K562 (cell line): ENCODE results near the gene BANK1. TPM values are rescaled to one million over a fixed set of nuclear protein-coding genes. Genes with fewer than 3 reads are reported as not detected.

Experiments
- ATAC-seq: fragments of 200-7000 bp; cut with Tn5 transposase; 3 replicates; pipeline ENCODE4 v1.9.1; 2020; ENCODE audit warnings: moderate library complexity
- BruUV-seq: library from RNA; stranded (reverse); fragments of 400-500 nt; replicated peaks from 2 replicates; lab custom pipeline; 2021; lab: Mats Ljungman, UMichigan
- CTCF ChIA-PET: fragments of 300-600 bp; formaldehyde crosslinking; extraction: SDS; loops from one replicate; lab custom pipeline; 2021; ENCODE audit warnings: low intra/inter-chr PET ratio; lab: Yijun Ruan, JAX
- POLR2A ChIA-PET: fragments of 300-600, 350-650 bp; sonication (Branson Sonifier 250); formaldehyde crosslinking; extraction: SDS; loops from one replicate; lab custom pipeline; 2021; ENCODE audit warnings: antibody characterized with exemption, inconsistent platforms; lab: Yijun Ruan, JAX
- DNase-seq, 4 experiments: peaks; one replicate each; pipeline versions ENCODE4 v3.0.0 to v3.0.0-alpha.2; 2011 to 2018; ENCODE audit warnings: low spot score in 3 of 4, mixed read lengths in 3 of 4; ENCODE audit errors: extremely low read depth in 1 of 4
- FAIRE-seq: peaks from 2 replicates; lab custom pipeline; 2011; peaks lifted over from hg19 to GRCh38; lab: Jason Lieb, UNC
- H2AFZ ChIP-seq: 2 replicates; pipeline ENCODE4 v1.6.0; 2011; ENCODE audit warnings: low read depth, low read length, control low read depth, inconsistent platforms
- H3K27ac ChIP-seq: fragments of 200-600 bp; 3 replicates; pipeline ENCODE4 v1.8.0; 2011; ENCODE audit warnings: low read depth, mild to moderate bottlenecking, control low read depth, inconsistent platforms, low read length, moderate library complexity, mixed read lengths; ENCODE audit errors: extremely low read depth
- H3K27me3 ChIP-seq, 2 experiments: fragments of 300-600 bp in 1 of 2; 2 replicates in 1 of 2; 3 replicates in 1 of 2; pipeline versions ENCODE4 v1.6.0 to v1.8.0; 2011; ENCODE audit warnings: inconsistent platforms in 2 of 2, low read length in 2 of 2, mild to moderate bottlenecking in 1 of 2, mixed read lengths in 1 of 2, moderate library complexity in 1 of 2; ENCODE audit not compliant: control insufficient read depth in 2 of 2, insufficient read depth in 2 of 2
- H3K36me3 ChIP-seq: fragments of 300-600 bp; 3 replicates; pipeline ENCODE4 v1.8.0; 2011; ENCODE audit warnings: mild to moderate bottlenecking, low read length, inconsistent platforms; ENCODE audit not compliant: control insufficient read depth, insufficient read depth
- H3K4me1 ChIP-seq, 2 experiments: fragments of 200-600 bp in 1 of 2; replicated peaks in 1 of 2; 2 replicates in 1 of 2; 3 replicates in 1 of 2; pipeline versions ENCODE4 v1.5.1 to v1.8.0; 2011; ENCODE audit warnings: inconsistent platforms in 2 of 2, low read length in 2 of 2, mild to moderate bottlenecking in 1 of 2, mixed read lengths in 1 of 2, moderate library complexity in 1 of 2; ENCODE audit not compliant: control insufficient read depth in 2 of 2, insufficient read depth in 2 of 2
- H3K4me2 ChIP-seq: 2 replicates; pipeline ENCODE4 v1.6.1; 2011; ENCODE audit warnings: low read length, control low read depth, inconsistent platforms, mixed read lengths; ENCODE audit not compliant: insufficient read depth
- H3K4me3 ChIP-seq: fragments of 200-600 bp; sonication (generic), shearing (Covaris generic); 2 replicates; pipeline ENCODE4 v1.5.1; 2016; ENCODE audit warnings: control low read depth, inconsistent platforms
- H3K79me2 ChIP-seq: fragments of 200-600 bp; 3 replicates; pipeline ENCODE4 v1.8.0; 2011; ENCODE audit warnings: low read length, inconsistent platforms; ENCODE audit not compliant: control insufficient read depth, insufficient read depth
- H3K9ac ChIP-seq, 2 experiments: 2 replicates each; pipeline versions ENCODE4 v1.6.0 to v1.6.1; 2011; ENCODE audit warnings: low read depth in 2 of 2, low read length in 2 of 2, control low read depth in 1 of 2, inconsistent platforms in 1 of 2, mild to moderate bottlenecking in 1 of 2, mixed read lengths in 1 of 2; ENCODE audit not compliant: insufficient read depth in 1 of 2
- H3K9me1 ChIP-seq: one replicate; pipeline ENCODE4 v1.6.0; 2011; ENCODE audit warnings: inconsistent platforms, mild to moderate bottlenecking, low read length, moderate library complexity; ENCODE audit not compliant: control insufficient read depth, insufficient read depth
- H3K9me3 ChIP-seq: replicated peaks from 2 replicates; pipeline ENCODE4 v1.5.1; 2011; ENCODE audit warnings: low read depth, low read length, inconsistent platforms; ENCODE audit not compliant: control insufficient read depth, insufficient read depth
- H4K20me1 ChIP-seq: replicated peaks from 2 replicates; pipeline ENCODE4 v1.6.1; 2011; ENCODE audit warnings: low read length, inconsistent platforms, mixed read lengths; ENCODE audit not compliant: control insufficient read depth, insufficient read depth
- CHD4 ChIP-seq: fragments of 200-600 bp; sonication (generic); IDR thresholded peaks from 3 replicates; pipeline ENCODE4 v1.6.1; 2012; ENCODE audit warnings: low read depth, mild to moderate bottlenecking, mixed read lengths, low read length, inconsistent platforms; ENCODE audit not compliant: insufficient read depth, insufficient replicate concordance, poor library complexity, severe bottlenecking
- FOXA3 ChIP-seq, 2 experiments: fragments of 450-650 bp in 1 of 2; sonication (generic) in 1 of 2; formaldehyde crosslinking; IDR thresholded peaks in 1 of 2; conservative IDR thresholded peaks in 1 of 2; 2 replicates each; pipeline versions ENCODE4 v1.4.0 to v1.8.0; 2020 to 2022; ENCODE audit warnings: mild to moderate bottlenecking in 2 of 2, missing genetic modification reagents in 1 of 2
- HDAC6 ChIP-seq: IDR thresholded peaks from 2 replicates; pipeline ENCODE4 v1.6.1; 2012; ENCODE audit warnings: low read depth, mild to moderate bottlenecking, control low read depth, inconsistent platforms, low read length, moderate library complexity
- LEF1 ChIP-seq: fragments of 450-650 bp; IDR thresholded peaks from 2 replicates; pipeline ENCODE4 v1.6.1; 2016; ENCODE audit warnings: mild to moderate bottlenecking
- NBN ChIP-seq: fragments of 450-650 bp; IDR thresholded peaks from 2 replicates; pipeline ENCODE4 v1.6.1; 2016; ENCODE audit warnings: low read depth, mild to moderate bottlenecking
- NCOA4 ChIP-seq: fragments of 450-650 bp; IDR thresholded peaks from 2 replicates; pipeline ENCODE4 v1.6.1; 2018; ENCODE audit warnings: mild to moderate bottlenecking; ENCODE audit not compliant: partially characterized antibody
- NFYB ChIP-seq: IDR thresholded peaks from 2 replicates; pipeline ENCODE4 v1.6.1; 2011; ENCODE audit warnings: mild to moderate bottlenecking, moderate library complexity; ENCODE audit not compliant: insufficient read length; ENCODE audit errors: extremely low read depth
- PHB2 ChIP-seq: fragments of 450-650 bp; IDR thresholded peaks from 2 replicates; pipeline ENCODE4 v1.6.1; 2017; ENCODE audit warnings: low read depth
- PHF20 ChIP-seq: fragments of 450-650 bp; IDR thresholded peaks from 2 replicates; pipeline ENCODE4 v1.6.1; 2018; ENCODE audit not compliant: partially characterized antibody
- TBL1XR1 ChIP-seq, 2 experiments: IDR thresholded peaks; 2 replicates each; pipeline ENCODE4 v1.6.1; 2012; ENCODE audit warnings: improper control_type of control experiment in 2 of 2, low read length in 2 of 2, mild to moderate bottlenecking in 1 of 2
- TOE1 ChIP-seq, 2 experiments: fragments of 450-650 bp in 1 of 2; sonication (generic) in 1 of 2; formaldehyde crosslinking in 1 of 2; IDR thresholded peaks; 2 replicates each; pipeline versions ENCODE4 v1.7.1 to v1.8.0; 2016 to 2022; ENCODE audit warnings: borderline replicate concordance in 2 of 2, mild to moderate bottlenecking in 2 of 2, antibody characterized with exemption in 1 of 2, inconsistent platforms in 1 of 2, low read depth in 1 of 2, missing genetic modification reagents in 1 of 2, moderate library complexity in 1 of 2
- U2AF1 ChIP-seq: fragments of 200-400 bp; formaldehyde crosslinking; optimal IDR thresholded peaks from 2 replicates; pipeline ENCODE3; 2017; ENCODE audit warnings: mild to moderate bottlenecking, low read depth, low read length, moderate library complexity
- ZC3H8 ChIP-seq: fragments of 450-650 bp; IDR thresholded peaks from 2 replicates; pipeline ENCODE4 v1.6.1; 2017
- ZEB2 ChIP-seq: fragments of 450-650 bp; IDR thresholded peaks from 2 replicates; pipeline ENCODE4 v1.6.1; 2016
- ZNF140 ChIP-seq: fragments of 250-450 bp; sonication (Bioruptor Pico); IDR thresholded peaks from 2 replicates; pipeline ENCODE4 v1.8.0; 2021; ENCODE audit warnings: moderate library complexity, mild to moderate bottlenecking, inconsistent platforms
- ZNF586 ChIP-seq: fragments of 450-650 bp; formaldehyde crosslinking; conservative IDR thresholded peaks from 2 replicates; pipeline ENCODE4 v1.4.0; 2020; ENCODE audit warnings: mild to moderate bottlenecking, moderate library complexity
- ZNF79 ChIP-seq: fragments of 250-450 bp; sonication (Bioruptor Pico); IDR thresholded peaks from 2 replicates; pipeline ENCODE4 v1.4.0; 2020; ENCODE audit warnings: low read depth, mild to moderate bottlenecking, moderate library complexity
- WGBS: fragments of 100-300 bp; shearing (Covaris generic); methylation state at CpG from one replicate; pipeline ENCODE4 v1.1.6; 2016; ENCODE audit warnings: low coverage, mixed read lengths; ENCODE audit not compliant: insufficient coverage; ENCODE audit errors: missing lambda C conversion rate; 5-methylcytosine and 5-hydroxymethylcytosine counted together
- in situ Hi-C: fragments of 300-500 bp; cut with MboI; formaldehyde crosslinking; loops from 4 replicates; pipeline ENCODE4 v1.15.0; 2018; ENCODE audit warnings: inconsistent platforms, mixed read lengths
- intact Hi-C: fragments of 100-400 bp; cut with micrococcal nuclease; formaldehyde crosslinking; loops from 2 replicates; pipeline ENCODE4 v1.14.2; 2022
- polyA plus RNA-seq, 8 experiments: library from polyadenylated mRNA; depleted of rRNA in 4 of 8; stranded (reverse) in 5 of 8; unstranded in 3 of 8; fragments of >200 nt; fragmentation: Nextera tagmentation in 2 of 8; fragmentation: Illumina TruSeq in 1 of 8; extraction: Ambion mirVana in 2 of 8; extraction: Trizol in 1 of 8; gene quantifications; 2 replicates each; pipeline versions ENCODE4 v1.2.1 to v1.2.3, GENCODE V29; 2011 to 2014; ENCODE audit warnings: inconsistent platforms in 1 of 8, missing spikeins in 1 of 8
- total RNA-seq, 7 experiments: library from RNA; depleted of rRNA in 6 of 7; stranded (reverse); fragments of >200 nt in 6 of 7; fragmentation: Illumina TruSeq in 2 of 7; extraction: Trizol in 2 of 7; gene quantifications; 2 replicates each; pipeline versions ENCODE4 v1.2.1 to v1.2.3, GENCODE V29; 2011 to 2021; ENCODE audit warnings: low replicate concordance in 1 of 7

Gene BANK1
- total and polyA plus RNA-seq, 9 of the 15 experiments (the other 6 are each of a cell fraction or from before 2014, with no cell fraction given), result not detected

GRCh38 chr4:101977076-101977475 is 186.5 kb downstream of the BANK1 start (continued):
- TF ChIP-seq ZNF140 (no peak), LEF1 (no peak), CHD4 (no peak), PHB2 (no peak), NFYB (no peak), TBL1XR1 (IDR thresholded peaks at IDR 0.05; ENCODE audit: low read length in 2 of 2) (no peak), ZNF586 (CRISPR knock-in tag) (no peak), ZEB2 (no peak), TOE1 (IDR thresholded peaks at IDR 0.05; ENCODE audit: borderline replicate concordance) (no peak), TOE1 (CRISPR knock-in tag; IDR thresholded peaks at IDR 0.05; ENCODE audit: borderline replicate concordance, low read depth) (no peak)

GRCh38 chr4:101981756-101982155 is 191.2 kb downstream of the BANK1 start:
- CTCF ChIA-PET, result no interaction called here
- FAIRE-seq, result no peak
- no peaks in the 10 kb centered on the region for H3K36me3 ChIP-seq
- WGBS, result 0% methylated on average over 1 of the region's 1 CpG
- no peaks in the 10 kb centered on the region for H3K9me1 ChIP-seq
- TF ChIP-seq FOXA3 (CRISPR knock-in tag; conservative IDR thresholded peaks at IDR 0.05 in 1 of 2, IDR thresholded peaks at IDR 0.05 in 1 of 2) (no peak), ZC3H8 (no peak), HDAC6 (no peak), PHF20 (no peak), NCOA4 (no peak), U2AF1 (no peak), ZNF79 (no peak), NBN (no peak)
- intact Hi-C loops, result no loop called here
- H3K27ac ChIP-seq, result no peak overlapping the region
- POLR2A ChIA-PET, result no interaction called here
- DNase-seq, result no peak
- no peaks in the 10 kb centered on the region for H3K4me1 ChIP-seq
- BruUV-seq, result no TSS peak
- H3K4me2 ChIP-seq, result no peak overlapping the region
- no peak overlapping the region for H2AFZ ChIP-seq
- no peaks in the 10 kb centered on the region for H3K27me3 ChIP-seq
- in situ Hi-C loops, result no loop called here
- H3K4me3 ChIP-seq, result no peak overlapping the region
- no peak overlapping the region for H3K9ac ChIP-seq
- no peaks in the 10 kb centered on the region; the same call in 1 of the 2 replicates for H3K9me3 ChIP-seq
- no peak for ATAC-seq
- H3K79me2 ChIP-seq, result no peaks in the 10 kb centered on the region
- no peaks in the 10 kb centered on the region for H4K20me1 ChIP-seq
